ENCODE measurements around the gene KANK4.

Gene KANK4

GRCh38 chr1:62352387-62352786 is 33.2 kb upstream of the KANK4 start:
- no peak for ATAC-seq

GRCh38 chr1:62349470-62350233 is 30.4 kb upstream of the KANK4 start:
- TF ChIP-seq RARB (CRISPR knock-in tag; IDR thresholded peaks at IDR 0.05) (no peak), ISL1 (CRISPR knock-in tag; IDR thresholded peaks at IDR 0.05) (no peak), TSHZ2 (CRISPR knock-in tag; IDR thresholded peaks at IDR 0.05) (no peak), ZNF8 (CRISPR knock-in tag; IDR thresholded peaks at IDR 0.05) (no peak), ZFP3 (CRISPR knock-in tag; IDR thresholded peaks at IDR 0.05) (no peak), OSR1 (CRISPR knock-in tag; IDR thresholded peaks at IDR 0.05) (no peak), BACH2 (CRISPR knock-in tag; IDR thresholded peaks at IDR 0.05; ENCODE audit: borderline replicate concordance) (no peak), CSDC2 (CRISPR knock-in tag; IDR thresholded peaks at IDR 0.05) (no peak)
- no peak for ATAC-seq

More at GRCh38 chr1:62352387-62352786, 33.2 kb upstream of the KANK4 start:
- TF ChIP-seq ZFP3 (CRISPR knock-in tag; IDR thresholded peaks at IDR 0.05) (no peak), ZNF8 (CRISPR knock-in tag; IDR thresholded peaks at IDR 0.05) (no peak), TSHZ2 (CRISPR knock-in tag; IDR thresholded peaks at IDR 0.05) (no peak), OSR1 (CRISPR knock-in tag; IDR thresholded peaks at IDR 0.05) (no peak), PPARA (CRISPR knock-in tag; IDR thresholded peaks at IDR 0.05; ENCODE audit: borderline replicate concordance) (no peak), CSDC2 (CRISPR knock-in tag; IDR thresholded peaks at IDR 0.05) (no peak), ZC3H10 (CRISPR knock-in tag; IDR thresholded peaks at IDR 0.05) (no peak), ZNF565 (CRISPR knock-in tag; conservative IDR thresholded peaks at IDR 0.05; ENCODE audit: low read depth) (no peak)

GRCh38 chr1:62346886-62347285 is 27.7 kb upstream of the KANK4 start:
- TF ChIP-seq POU6F1 (CRISPR knock-in tag; IDR thresholded peaks at IDR 0.05; ENCODE audit: borderline replicate concordance, low read depth) (no peak), ESRRG (CRISPR knock-in tag; IDR thresholded peaks at IDR 0.05) (no peak), ISL1 (CRISPR knock-in tag; IDR thresholded peaks at IDR 0.05) (no peak), PPARA (CRISPR knock-in tag; IDR thresholded peaks at IDR 0.05; ENCODE audit: borderline replicate concordance) (no peak), ARNTL (CRISPR knock-in tag; IDR thresholded peaks at IDR 0.05; ENCODE audit: borderline replicate concordance, low read depth) (no peak), OSR1 (CRISPR knock-in tag; IDR thresholded peaks at IDR 0.05) (no peak), PATZ1 (CRISPR knock-in tag; IDR thresholded peaks at IDR 0.05; ENCODE audit: borderline replicate concordance) (no peak), ZFP30 (CRISPR knock-in tag; IDR thresholded peaks at IDR 0.05) (no peak)

GRCh38 chr1:62343911-62344310 is 24.7 kb upstream of the KANK4 start:
- ATAC-seq, result no peak
- TF ChIP-seq ARNTL (CRISPR knock-in tag; IDR thresholded peaks at IDR 0.05; ENCODE audit: borderline replicate concordance, low read depth) (no peak), ZFP30 (CRISPR knock-in tag; IDR thresholded peaks at IDR 0.05) (no peak), CSRNP3 (CRISPR knock-in tag; IDR thresholded peaks at IDR 0.05) (no peak), ZFP3 (CRISPR knock-in tag; IDR thresholded peaks at IDR 0.05) (no peak), TSHZ2 (CRISPR knock-in tag; IDR thresholded peaks at IDR 0.05) (no peak), BACH2 (CRISPR knock-in tag; IDR thresholded peaks at IDR 0.05; ENCODE audit: borderline replicate concordance) (no peak), ISL1 (CRISPR knock-in tag; IDR thresholded peaks at IDR 0.05) (no peak), ZNF8 (CRISPR knock-in tag; IDR thresholded peaks at IDR 0.05) (no peak), CREB5 (CRISPR knock-in tag; IDR thresholded peaks at IDR 0.05; ENCODE audit: low read depth) (no peak), OSR1 (CRISPR knock-in tag; IDR thresholded peaks at IDR 0.05) (no peak)

More at GRCh38 chr1:62346886-62347285, 27.7 kb upstream of the KANK4 start:
- ATAC-seq, result no peak
